Neural progenitor cell (in vitro differentiated cells): Measurements from ENCODE around the gene SYNPR.

Experiments
- CTCF ChIP-seq: fragments of 200-600 bp; sonication (generic); IDR thresholded peaks from 2 replicates; pipeline ENCODE4 v1.5.1; 2017; ENCODE audit warnings: antibody characterized with exemption, mild to moderate bottlenecking
- EZH2 ChIP-seq: fragments of 200-600 bp; sonication (generic); IDR thresholded peaks from 2 replicates; pipeline ENCODE4 v1.6.1; 2017; ENCODE audit warnings: antibody characterized with exemption, mild to moderate bottlenecking, moderate library complexity

- TF ChIP-seq CTCF (no peak), EZH2 (no peak)
These were observed 86.4 kb downstream of the SYNPR start for GRCh38 chr3:63364495-63364894.
